Astrocyte of the spinal cord (primary cell): ENCODE measurements around the gene TNIP2.

Source experiments
- DNase-seq: peaks from one replicate; pipeline ENCODE4 v3.0.0; 2011; ENCODE audit warnings: low read depth, low spot score
- H3K4me3 ChIP-seq: 2 replicates; pipeline ENCODE4 v1.5.1; 2011; ENCODE audit warnings: low read depth, mild to moderate bottlenecking, low read length, moderate library complexity
- CTCF ChIP-seq: IDR thresholded peaks from 2 replicates; pipeline ENCODE4 v1.5.1; 2012; ENCODE audit warnings: low read depth, mild to moderate bottlenecking, low read length, inconsistent platforms
- in situ Hi-C: cut with HindIII; loops from 2 replicates; pipeline ENCODE4 v1.10.0; 2017; ENCODE audit warnings: low sequenced_read_pairs

The TNIP2 gene

DNA sequence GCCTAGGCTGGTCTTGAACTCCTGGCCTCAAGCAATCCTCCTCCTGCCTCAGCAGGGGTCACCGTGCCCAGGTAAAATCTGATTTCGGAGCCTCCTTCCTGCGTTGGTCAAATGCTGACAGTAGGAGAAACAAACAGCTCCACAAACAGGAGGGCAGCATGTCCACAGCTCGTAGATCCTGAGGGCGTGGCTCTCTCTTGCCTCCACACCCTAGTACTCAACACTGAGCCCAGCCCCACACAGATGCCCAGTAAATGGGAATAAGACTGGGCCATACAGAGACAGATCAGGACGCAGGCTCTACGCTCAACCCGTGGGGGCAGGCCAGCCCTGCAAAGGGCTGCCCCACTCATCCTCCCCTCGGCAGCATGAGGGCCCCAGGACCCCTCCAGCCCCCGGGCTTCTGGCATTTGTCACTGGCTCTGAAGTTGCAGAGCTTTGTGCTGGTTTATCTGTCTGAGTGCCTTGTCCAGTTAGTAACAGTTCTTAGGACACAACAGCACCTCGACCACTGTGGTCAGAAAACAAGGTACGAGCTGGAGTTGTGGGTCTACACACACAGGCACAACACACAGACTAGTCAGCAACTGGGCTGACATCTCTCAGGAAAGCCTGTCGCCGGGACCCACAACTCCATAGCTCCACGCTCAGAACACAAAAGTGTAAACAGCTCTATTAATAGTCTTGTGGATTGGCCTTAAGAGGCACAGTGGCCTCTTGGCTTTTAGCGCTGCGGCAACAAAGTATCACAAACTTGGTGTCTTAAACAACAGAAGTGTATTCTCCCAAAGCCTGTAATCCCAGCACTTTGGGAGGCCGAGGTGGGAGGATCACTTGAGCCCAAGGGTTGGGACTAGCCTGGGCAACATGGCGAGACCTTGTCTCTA lies 5.2 kb downstream of the TNIP2 start:
- TF ChIP-seq CTCF = no peak
- no peak for DNase-seq
- in situ Hi-C loops = no loop called here
- H3K4me3 ChIP-seq = no peak overlapping the region

DNA sequence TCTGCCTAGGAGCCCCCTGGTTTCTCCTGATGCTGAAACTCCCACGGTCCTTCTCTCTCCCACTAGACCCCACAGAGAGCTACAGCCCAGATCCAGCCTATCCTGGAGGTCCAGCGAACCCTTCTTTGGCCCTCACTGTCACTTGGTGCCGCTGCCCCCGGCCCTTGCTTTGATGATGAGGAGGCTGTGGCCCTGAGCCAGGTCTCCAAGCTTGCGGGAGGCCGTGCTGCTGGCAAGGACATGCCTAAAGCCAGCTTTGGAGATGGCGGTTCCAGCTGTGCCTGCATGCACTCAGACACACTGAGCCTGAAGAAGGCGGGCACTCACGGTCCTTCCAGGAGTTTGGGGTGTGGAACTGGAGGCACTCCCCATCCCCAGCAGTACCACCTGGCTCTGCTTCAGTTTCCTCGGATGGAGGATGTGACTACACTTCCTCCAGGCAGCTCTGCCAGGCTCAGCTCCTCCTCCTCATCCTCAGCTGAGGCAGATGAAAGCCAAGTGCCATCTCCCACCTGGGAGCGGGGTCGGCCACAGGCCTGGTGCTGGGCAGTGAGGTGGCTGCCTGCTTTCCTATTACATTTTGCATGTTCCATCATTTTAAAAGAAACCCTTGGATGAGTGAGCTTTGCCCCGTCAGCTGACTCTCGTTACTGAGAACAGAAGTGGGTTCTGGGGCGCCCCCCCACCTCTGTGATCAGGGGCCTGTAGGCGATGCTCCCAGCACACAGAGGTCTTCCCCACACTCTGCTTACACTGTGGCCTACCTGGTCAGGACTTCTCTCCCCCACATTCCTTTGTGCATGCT lies 9.0 kb downstream of the TNIP2 start:
- no peak overlapping the region for H3K4me3 ChIP-seq
- DNase-seq = no peak
- no peak for TF ChIP-seq CTCF
- in situ Hi-C loops = no loop called here

DNA sequence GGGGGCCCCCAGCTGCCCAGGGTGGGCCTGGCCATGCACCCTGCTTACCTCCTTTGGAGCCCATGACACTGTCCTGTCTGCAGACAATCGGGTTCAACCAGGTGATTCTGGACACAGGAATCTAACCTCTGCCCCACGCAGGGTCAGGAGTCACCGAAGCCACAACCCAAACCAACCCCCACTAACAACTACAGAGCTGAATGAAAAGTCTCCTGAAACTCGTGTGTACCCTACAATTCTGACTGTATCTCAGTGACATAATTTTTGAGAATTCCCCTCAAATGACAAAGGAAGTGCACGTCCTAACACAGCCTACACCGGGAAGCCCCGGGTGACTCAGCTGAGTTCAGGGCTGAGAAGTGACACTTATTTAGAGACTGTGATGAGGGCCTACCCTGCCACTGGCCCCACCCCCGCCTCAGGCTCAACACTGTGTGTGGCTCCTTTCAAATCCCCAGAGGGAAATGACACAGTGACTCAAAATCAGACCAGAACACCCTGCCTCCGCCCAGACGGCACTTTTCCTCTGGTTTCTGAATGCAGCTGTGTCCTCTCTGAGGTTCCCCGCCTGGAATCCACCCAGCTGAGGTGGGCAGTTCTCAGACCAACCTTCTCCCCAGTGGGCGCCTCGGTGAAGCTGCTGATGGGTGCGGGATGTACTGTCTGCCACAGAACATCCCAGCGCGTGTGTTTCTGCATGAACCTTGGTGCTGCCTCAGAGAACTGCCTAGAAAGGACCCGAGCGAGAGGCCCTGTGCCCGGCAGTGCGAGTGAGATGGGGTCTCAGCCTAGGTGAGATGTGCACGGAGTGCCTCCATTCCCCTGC lies 9.9 kb downstream of the TNIP2 start:
- H3K4me3 ChIP-seq = no peak overlapping the region
- TF ChIP-seq CTCF = no peak
- DNase-seq = peak; percentile 40
- in situ Hi-C loops = no loop called here

DNA sequence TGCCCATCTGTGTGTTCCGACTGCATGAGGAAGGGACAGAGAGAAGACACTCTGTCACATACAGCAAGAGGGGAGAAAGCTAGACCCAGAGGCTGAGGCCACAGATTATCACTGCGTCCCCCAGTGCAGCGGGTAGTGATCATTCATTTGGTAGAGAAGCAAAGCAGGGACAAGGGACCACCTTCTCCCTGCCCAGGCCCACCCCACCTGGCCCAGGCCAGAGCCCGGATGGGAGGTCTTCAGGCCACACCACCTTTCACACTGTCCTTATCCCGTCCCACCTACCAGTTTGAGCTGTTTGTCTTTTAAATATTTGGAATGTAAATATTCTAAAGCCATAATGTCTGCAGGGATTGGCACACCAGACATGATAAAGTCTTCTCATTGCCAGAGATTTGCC lies 10.6 kb downstream of the TNIP2 start:
- no peak overlapping the region for H3K4me3 ChIP-seq
- no peak for DNase-seq
- in situ Hi-C loops = no loop called here
- TF ChIP-seq CTCF = no peak

- in situ Hi-C loops = no loop called here
- DNase-seq = no peak
- TF ChIP-seq CTCF = no peak
- H3K4me3 ChIP-seq = no peak overlapping the region
Measured at GRCh38 chr4:2744576-2745270, 11.4 kb downstream of the TNIP2 start.
